ENCODE results near the gene SOAT1.

- TF ChIP-seq CTCF (IDR thresholded peaks at IDR 0.05; ENCODE audit: poor library complexity), result no peak
- TF ChIP-seq EZH2 (IDR thresholded peaks at IDR 0.05; ENCODE audit: borderline replicate concordance), result no peak
- TF ChIP-seq EZH2phosphoT487 (IDR thresholded peaks at IDR 0.05; ENCODE audit: low read depth, severe bottlenecking, unreplicated experiment), result no peak
Measured at GRCh38 chr1:179310721-179311120, 17.1 kb downstream of the SOAT1 start.

All from hepatocyte (in vitro differentiated cells).